Mucosa of descending colon (tissue), 3 donors: ENCODE results near the gene CRTAP. TPM values are rescaled to one million over a fixed set of nuclear protein-coding genes. Genes with fewer than 3 reads are reported as not detected.
"Not testable (repeated sequence)": the region's sequence is repeated elsewhere in the genome, so short reads cannot be mapped to it uniquely, and the experiment has no call there.

Experiments
- ATAC-seq: fragments of 200-7000 bp; cut with Tn5 transposase; one replicate; pipeline ENCODE4 v1.9.1; 2020; ENCODE audit warnings: mild to moderate bottlenecking, moderate library complexity
- DNase-seq, 3 donors: peaks; one replicate each; pipeline ENCODE4 v3.0.0-alpha.2; 2020
- H3K36me3 ChIP-seq: fragments of 200-600 bp; one replicate; pipeline ENCODE4 v1.8.0; 2021; ENCODE audit warnings: low read depth, mild to moderate bottlenecking
- H3K4me1 ChIP-seq: fragments of 200-600 bp; one replicate; pipeline ENCODE4 v1.8.0; 2021; ENCODE audit warnings: low read depth, mild to moderate bottlenecking
- H3K4me3 ChIP-seq: fragments of 200-600 bp; one replicate; pipeline ENCODE4 v1.8.0; 2021; ENCODE audit warnings: mild to moderate bottlenecking
- H3K9me3 ChIP-seq: fragments of 200-600 bp; one replicate; pipeline ENCODE4 v1.8.0; 2021; ENCODE audit warnings: mild to moderate bottlenecking
- intact Hi-C, 2 donors: fragments of 100-400 bp; cut with DNase I in 1 of 2; cut with micrococcal nuclease in 1 of 2; formaldehyde crosslinking; loops; one replicate each; pipeline versions ENCODE4 v1.11.0 to v1.11.1; 2022; cut with DNase I, micrococcal nuclease
- total RNA-seq, 3 donors: library from RNA; stranded (reverse); fragmentation: NEBNext Ultra II Directional in 2 of 3; extraction: Animal tissue kit (Norgen Biotek cat#: 25700) in 2 of 3; gene quantifications; one replicate each; pipeline versions ENCODE4 v1.2.1 to v1.2.4, GENCODE V29; 2021 to 2023
- TF ChIP-seq, protein P1 (sequence below): fragments of 200-600 bp; IDR thresholded peaks from one replicate; pipeline ENCODE4 v1.8.0; 2022; ENCODE audit warnings: antibody characterized with exemption, mild to moderate bottlenecking
- donor health status: DM: no; HTN: no; CAD: no; lungs with moderate emphysema.
- donor health status: DM: no; HTN: no; CAD: no.
- donor health status: DM: no; HTN: yes; CAD: no.

The CRTAP gene
- total RNA-seq, 3 donors from 2014 or later, result 55.0 to 269 (median 83.3) TPM

DNA sequence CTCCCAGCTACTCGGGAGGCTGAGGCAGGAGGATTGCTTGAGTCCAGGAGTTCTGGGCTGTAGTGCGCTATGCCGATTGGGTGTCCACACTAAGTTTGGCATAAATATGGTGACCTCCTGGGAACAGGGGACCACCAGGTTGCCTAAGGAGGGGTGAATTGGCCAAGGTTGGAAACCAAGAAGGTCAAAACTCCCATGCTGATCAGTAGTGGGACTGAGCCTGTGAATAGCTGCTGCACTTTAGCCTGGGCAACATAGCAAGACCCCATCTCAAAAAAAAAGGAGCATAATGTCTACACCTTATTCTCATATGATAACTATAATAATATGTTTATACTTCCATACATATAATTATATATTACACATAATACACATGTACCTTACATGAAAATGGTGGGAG lies 10.8 kb upstream of the CRTAP start:
- Histone ChIP-seq H3K4me1 (no peaks in the 10 kb centered on the region), H3K9me3 (no peaks in the 10 kb centered on the region), H3K36me3 (no peaks in the 10 kb centered on the region), H3K4me3 (no peak overlapping the region)
- no peak for DNase-seq
- TF ChIP-seq, protein P1, sequence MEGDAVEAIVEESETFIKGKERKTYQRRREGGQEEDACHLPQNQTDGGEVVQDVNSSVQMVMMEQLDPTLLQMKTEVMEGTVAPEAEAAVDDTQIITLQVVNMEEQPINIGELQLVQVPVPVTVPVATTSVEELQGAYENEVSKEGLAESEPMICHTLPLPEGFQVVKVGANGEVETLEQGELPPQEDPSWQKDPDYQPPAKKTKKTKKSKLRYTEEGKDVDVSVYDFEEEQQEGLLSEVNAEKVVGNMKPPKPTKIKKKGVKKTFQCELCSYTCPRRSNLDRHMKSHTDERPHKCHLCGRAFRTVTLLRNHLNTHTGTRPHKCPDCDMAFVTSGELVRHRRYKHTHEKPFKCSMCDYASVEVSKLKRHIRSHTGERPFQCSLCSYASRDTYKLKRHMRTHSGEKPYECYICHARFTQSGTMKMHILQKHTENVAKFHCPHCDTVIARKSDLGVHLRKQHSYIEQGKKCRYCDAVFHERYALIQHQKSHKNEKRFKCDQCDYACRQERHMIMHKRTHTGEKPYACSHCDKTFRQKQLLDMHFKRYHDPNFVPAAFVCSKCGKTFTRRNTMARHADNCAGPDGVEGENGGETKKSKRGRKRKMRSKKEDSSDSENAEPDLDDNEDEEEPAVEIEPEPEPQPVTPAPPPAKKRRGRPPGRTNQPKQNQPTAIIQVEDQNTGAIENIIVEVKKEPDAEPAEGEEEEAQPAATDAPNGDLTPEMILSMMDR, result no peak
- intact Hi-C loops, result no loop called here
- no peak for ATAC-seq

DNA sequence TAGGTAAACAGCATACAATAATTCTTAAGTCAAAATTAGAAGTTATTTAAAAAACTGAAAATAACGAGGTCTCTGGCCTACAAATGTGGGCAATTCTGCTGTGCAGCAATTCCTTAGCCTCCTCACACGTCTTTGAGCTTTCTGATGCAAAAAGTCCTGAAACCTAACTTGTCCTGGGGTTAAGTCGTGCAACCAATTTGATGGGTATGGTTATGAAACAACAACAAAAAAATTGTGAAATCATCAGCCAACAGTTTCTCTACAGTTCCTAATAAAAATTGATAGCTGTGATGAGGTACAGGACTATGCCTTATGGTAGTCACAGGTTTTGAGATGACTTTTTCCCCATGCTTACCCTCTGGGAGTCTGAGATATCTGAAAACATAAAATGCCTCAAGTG lies 10.3 kb upstream of the CRTAP start:
- no peak overlapping the region for H3K4me3 ChIP-seq
- no peaks in the 10 kb centered on the region for H3K4me1 ChIP-seq
- ATAC-seq (no peak), DNase-seq (no peak)
- no peaks in the 10 kb centered on the region for H3K36me3 ChIP-seq
- no peaks in the 10 kb centered on the region for H3K9me3 ChIP-seq
- intact Hi-C loops, result no loop called here
- TF ChIP-seq, protein P1, result no peak

DNA sequence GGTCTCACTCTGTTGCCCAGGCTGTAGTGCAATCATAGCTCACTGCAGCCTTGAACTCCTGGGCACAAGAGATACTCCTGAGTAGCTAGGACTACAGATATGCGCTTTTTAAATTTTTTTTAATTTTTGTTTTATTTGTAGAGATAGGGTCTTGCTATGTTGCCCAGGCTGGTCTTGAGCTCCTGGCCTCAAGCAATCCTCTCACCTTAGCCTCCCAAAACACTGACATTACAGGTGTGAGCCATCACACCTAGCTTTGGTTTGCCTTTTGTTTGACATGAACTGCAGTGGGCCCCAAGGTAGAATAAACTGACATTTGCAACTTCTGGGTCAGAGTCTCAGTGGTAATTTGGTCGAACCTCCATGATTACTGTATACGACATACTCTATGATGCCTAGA lies 9.0 kb upstream of the CRTAP start:
- ATAC-seq (no peak), DNase-seq (no peak)
- H3K4me1 ChIP-seq, result no peaks in the 10 kb centered on the region
- no peaks in the 10 kb centered on the region for H3K36me3 ChIP-seq
- TF ChIP-seq, protein P1, result no peak
- no peaks in the 10 kb centered on the region for H3K9me3 ChIP-seq
- intact Hi-C loops, result no loop called here
- H3K4me3 ChIP-seq, result no peak overlapping the region

DNA sequence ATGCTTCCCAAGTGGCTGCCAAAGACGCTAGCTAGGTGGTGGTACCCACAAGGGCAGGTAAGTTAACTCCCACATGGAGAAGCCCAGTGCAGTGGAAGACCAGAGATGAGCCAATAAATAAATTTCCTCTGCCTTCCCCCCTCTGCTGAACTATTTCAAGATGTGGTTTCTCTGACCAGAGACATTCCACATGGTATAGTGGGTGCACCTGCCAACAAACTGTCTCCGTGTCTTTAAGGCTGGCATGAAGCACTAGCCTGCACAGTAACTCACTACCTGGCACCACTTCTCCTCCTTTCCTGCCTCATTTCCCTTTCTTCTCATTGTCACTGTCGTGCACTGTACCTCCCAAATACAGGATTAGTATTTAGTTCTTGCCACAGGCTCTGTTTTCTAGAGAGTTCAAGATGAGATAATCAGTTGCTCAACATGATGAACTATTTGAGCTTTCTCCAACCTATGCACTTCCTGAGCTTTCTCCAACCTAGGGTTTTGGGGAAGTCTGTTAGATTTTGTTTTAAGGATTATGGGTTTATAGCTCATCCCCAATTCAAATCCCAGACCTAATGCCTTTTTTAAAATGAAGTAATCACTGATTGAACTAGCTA lies 8.4 kb upstream of the CRTAP start:
- intact Hi-C loops, result no loop called here
- H3K36me3 ChIP-seq, result no peaks in the 10 kb centered on the region
- TF ChIP-seq, protein P1, result no peak
- H3K4me1 ChIP-seq, result no peaks in the 10 kb centered on the region
- H3K9me3 ChIP-seq, result no peaks in the 10 kb centered on the region
- ATAC-seq (no peak), DNase-seq (no peak)
- H3K4me3 ChIP-seq, result no peak overlapping the region

DNA sequence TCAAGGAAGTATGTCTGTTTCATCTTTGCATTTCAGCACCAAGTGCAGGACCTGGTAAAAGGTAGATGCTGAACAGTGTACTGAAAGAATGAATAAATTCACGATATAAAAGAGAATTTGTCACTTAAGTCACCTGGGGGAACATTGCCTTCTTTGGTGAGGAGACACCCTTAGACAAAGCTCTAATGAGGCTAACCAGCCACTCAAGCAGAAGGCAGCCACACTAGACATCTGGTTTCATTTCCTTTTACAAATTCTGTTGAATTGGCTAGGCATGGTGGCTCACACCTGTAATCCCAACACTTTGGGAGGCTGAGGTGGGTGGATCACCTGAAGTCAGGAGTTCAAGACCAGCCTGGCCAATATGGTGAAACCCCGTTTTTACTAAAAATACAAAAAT lies 7.0 kb upstream of the CRTAP start:
- H3K4me3 ChIP-seq, H3K36me3 ChIP-seq, ATAC-seq: not testable (repeated sequence)

DNA sequence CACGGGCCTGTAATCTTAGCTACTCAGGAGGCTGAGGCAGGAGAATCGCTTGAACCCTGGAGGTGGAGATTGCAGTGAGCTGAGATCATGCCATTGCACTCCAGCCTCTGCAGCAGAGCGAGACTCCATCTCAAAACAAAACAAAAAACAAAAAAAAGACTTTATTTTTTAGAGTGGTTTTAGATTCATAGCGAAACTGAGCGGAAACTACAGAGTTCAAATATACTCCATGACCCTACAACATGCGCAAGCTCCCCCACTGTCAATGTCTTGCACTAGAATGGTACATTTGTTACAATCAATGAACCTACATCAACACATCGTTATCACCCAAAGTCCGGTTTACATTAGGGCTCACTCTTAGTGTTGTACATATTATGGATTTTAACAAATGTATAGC lies 2.2 kb upstream of the CRTAP start:
- intact Hi-C loops, result no loop called here
- no peak overlapping the region for H3K4me3 ChIP-seq
- TF ChIP-seq, protein P1, result no peak
- no peak for DNase-seq
- peaks cover 11% of the 10 kb centered on the region for H3K4me1 ChIP-seq
- no peaks in the 10 kb centered on the region for H3K9me3 ChIP-seq
- no peaks in the 10 kb centered on the region for H3K36me3 ChIP-seq
- ATAC-seq, result no peak

More for the DNA sequence above, 7.0 kb upstream of the CRTAP start:
- H3K9me3 ChIP-seq, intact Hi-C loops, H3K4me1 ChIP-seq, DNase-seq: not testable (repeated sequence)
